Glomerular endothelial cell (primary cell): ENCODE results near the gene MIOS. TPM values are rescaled to one million over a fixed set of nuclear protein-coding genes. Genes with fewer than 3 reads are reported as not detected.
"Not testable (repeated sequence)": the region's sequence is repeated elsewhere in the genome, so short reads cannot be mapped to it uniquely, and the experiment has no call there.

ENCODE experiments used
- DNase-seq: peaks from one replicate; pipeline ENCODE4 v3.0.0-alpha.2; 2011; ENCODE audit warnings: low read depth, low spot score; ENCODE audit errors: extremely low read depth
- total RNA-seq: library from RNA; depleted of rRNA; stranded (reverse); fragments of >200 nt; gene quantifications from 2 replicates; pipeline ENCODE4 v1.2.3, GENCODE V29; 2015

The MIOS gene
- total RNA-seq, 1 donor from 2014 or later, result 21.0 TPM

- DNase-seq, result no peak
Measured at GRCh38 chr7:7554021-7554432, 12.7 kb upstream of the MIOS start.

GRCh38 chr7:7554649-7555575 lies 11.8 kb upstream of the MIOS start:
- no peak for DNase-seq

DNA sequence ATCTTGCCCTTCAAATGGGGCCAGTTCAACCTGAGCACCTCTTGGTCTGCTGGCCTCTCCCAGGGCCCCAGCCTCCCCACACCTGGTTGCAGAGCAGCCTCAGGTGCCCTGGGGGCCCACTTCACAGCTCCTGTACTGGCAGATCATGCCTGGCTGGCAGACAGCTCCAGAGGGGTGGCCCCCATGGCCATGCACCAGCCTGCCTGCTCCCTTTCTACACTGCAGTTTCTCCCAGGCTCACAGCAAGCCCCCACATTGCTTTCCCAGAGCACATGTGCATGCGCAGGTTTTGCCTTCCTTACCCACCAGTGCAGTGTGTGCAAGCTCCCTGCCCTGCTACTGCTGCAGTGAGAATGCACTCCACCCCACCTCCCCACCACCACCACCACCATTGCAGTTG lies 9.8 kb upstream of the MIOS start:
- no peak for DNase-seq

GRCh38 chr7:7557252-7557651 lies 9.4 kb upstream of the MIOS start:
- no peak for DNase-seq

GRCh38 chr7:7561591-7561990 lies 5.1 kb upstream of the MIOS start:
- not testable (repeated sequence) for DNase-seq

- DNase-seq, result no peak
Measured at GRCh38 chr7:7562736-7563135, 3.9 kb upstream of the MIOS start.

- DNase-seq, result no peak
Measured at GRCh38 chr7:7563269-7563668, 3.4 kb upstream of the MIOS start.

GRCh38 chr7:7563813-7564212 lies 2.9 kb upstream of the MIOS start:
- no peak for DNase-seq

DNA sequence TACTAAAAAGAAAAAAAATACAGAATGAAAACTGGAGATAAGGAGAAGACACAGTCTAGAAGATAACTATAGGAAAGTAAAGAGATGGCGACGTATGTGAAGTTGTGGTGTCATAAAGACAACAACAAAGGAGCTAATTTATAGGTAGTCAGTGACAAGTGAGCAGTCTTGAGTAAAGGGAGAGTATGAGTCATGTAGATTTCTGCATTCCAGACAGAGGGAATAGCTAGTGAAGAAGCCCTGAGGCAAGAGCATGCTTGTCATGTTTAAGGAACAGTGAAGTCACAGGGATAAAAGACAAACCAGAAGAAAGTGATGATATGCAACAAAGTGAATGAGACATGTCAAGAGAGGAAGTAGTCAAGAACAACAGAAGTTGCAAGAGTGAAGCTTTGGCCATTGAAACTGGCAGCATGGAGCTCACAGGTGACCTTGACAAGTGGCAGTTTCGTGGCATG lies 2.3 kb upstream of the MIOS start:
- DNase-seq, result no peak

- DNase-seq, result no peak
Measured at GRCh38 chr7:7565018-7565680, 1.5 kb upstream of the MIOS start.

DNA sequence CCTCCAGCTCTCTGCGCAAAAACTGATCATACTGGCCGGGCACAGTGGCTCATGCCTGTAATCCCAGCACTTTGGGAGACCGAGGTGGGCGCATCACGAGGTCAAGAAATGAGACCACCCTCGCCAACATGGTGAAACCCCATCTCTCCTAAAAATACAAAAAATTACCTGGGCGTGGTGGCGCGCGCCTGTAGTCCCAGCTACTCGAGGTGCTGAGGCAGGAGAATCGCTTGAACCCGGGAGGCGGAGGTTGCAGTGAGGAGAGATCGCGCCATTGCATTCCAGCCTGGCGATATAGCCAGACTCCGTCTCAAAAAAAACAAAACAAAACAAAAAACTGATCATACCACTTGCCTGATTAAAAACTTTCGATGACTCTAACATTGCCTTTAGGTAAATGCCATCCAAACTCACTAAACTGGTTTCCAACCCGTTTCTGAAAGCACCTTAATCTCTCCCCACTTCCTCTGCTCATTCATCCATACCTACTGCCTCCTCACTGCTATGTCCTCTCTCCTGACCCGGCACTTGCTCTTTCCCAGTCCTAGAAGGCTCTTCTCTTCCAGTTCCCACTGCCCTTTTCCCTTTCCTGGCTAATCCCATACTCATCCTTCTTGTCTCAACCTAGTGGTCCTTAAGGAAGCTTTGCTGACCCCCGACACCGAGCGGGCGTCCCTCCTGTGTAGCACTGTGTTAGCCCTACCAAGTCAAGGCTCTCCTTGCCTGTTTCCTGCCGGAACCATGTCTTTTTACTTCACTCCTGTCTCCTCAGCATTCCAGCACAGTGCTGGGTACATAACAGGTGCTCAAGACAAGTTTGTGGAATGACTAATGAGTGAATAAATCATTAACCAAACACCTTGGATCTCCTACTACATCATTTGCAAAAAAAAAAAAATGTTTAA lies 686 bp upstream of the MIOS start:
- no peak for DNase-seq

DNA sequence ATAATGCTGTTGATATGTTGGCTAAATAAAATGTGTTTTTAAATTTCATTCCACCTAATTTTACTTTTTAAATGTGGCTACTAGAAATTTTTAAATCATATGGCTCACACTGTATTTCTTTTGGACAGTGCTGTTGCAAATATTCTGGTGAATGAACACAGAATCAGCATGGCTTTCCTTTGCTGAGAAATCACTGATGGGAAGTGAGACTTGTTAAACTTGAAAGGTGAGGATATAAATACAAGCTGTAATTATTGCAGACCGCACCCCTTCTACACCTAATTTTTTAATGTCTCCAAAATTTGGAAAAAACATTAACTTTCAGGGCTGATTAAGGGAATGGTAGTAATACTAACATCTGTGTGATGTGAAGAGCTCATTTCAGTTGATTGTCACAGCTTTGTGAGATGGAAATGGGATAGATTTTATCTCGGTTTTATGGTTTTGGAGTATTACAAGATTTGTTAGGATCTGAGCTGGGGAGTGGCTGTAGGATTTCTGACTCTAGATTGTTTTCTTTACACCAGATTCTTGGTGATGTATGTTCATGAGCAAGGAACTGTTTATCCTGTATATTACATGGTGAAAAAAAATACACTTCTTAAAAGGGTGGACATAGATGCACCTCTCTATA lies 1.3 kb downstream of the MIOS start:
- DNase-seq, result no peak

- DNase-seq, result no peak
Measured at GRCh38 chr7:7568553-7568952, 1.9 kb downstream of the MIOS start.

GRCh38 chr7:7569081-7569527 lies 2.4 kb downstream of the MIOS start:
- DNase-seq, result no peak

- no peak for DNase-seq
Measured at GRCh38 chr7:7569615-7570014, 2.9 kb downstream of the MIOS start.

DNA sequence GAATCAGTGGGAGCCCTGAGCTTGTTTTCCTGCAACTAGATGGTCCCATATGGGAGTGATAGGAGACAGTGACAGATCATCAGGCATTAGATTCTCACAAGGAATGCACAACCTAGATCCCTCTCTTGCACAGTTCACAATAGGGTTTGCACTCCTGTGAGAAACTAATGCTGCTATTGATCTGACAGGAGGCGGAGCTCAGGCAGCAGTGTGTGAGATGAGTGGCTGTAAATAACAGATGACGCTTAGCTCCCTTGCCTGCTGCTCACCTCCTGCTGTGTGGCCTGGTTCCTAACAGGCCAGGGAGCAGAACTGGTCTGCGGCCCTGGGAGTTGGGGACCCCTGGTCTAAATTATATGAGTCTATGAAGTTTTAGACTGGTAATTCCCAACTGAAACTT lies 3.9 kb downstream of the MIOS start:
- DNase-seq, result no peak

- DNase-seq, result no peak
Measured at GRCh38 chr7:7573701-7574100, 7.0 kb downstream of the MIOS start.

- no peak for DNase-seq
Measured at GRCh38 chr7:7576344-7576743, 9.7 kb downstream of the MIOS start.

- DNase-seq, result no peak
Measured at GRCh38 chr7:7577888-7578287, 11.2 kb downstream of the MIOS start.

GRCh38 chr7:7579638-7580037 lies 13.0 kb downstream of the MIOS start:
- no peak for DNase-seq
